ENCODE results near the gene SMAD1.
"Not testable (repeated sequence)": the region's sequence is repeated elsewhere in the genome, so short reads cannot be mapped to it uniquely, and the experiment has no call there.

Gene SMAD1

DNA sequence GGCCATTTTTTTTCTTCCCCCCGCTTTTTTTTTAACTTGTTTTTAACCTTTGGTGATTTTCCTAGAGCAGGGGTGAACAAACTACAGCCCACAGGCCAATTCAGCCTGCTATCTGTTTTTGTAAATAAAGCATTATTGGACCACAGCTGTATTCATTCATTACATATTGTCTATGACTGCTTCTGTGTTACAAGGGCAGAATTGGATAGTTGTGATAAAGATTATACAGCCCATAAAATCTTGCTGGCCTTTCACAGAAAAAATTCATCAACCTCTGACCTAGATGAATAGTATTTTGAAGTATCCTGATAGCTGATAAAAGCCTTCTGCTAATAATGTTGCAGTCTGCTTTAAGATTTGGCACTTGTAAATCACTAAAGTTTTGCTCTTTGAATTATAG lies 63.4 kb downstream of the SMAD1 start:
- no peak for DNase-seq
- in situ Hi-C loops (cut with HindIII; ENCODE audit: low pct_ligation_motif_present, low pct_unique_long_range_greater_than_20kb, low sequenced_read_pairs): no loop called here

GRCh38 chr4:145545538-145546174 lies 64.0 kb downstream of the SMAD1 start:
- DNase-seq: peak; percentile 81
- in situ Hi-C loops (cut with HindIII; ENCODE audit: low pct_ligation_motif_present, low pct_unique_long_range_greater_than_20kb, low sequenced_read_pairs): no loop called here

GRCh38 chr4:145546175-145546915 lies 64.7 kb downstream of the SMAD1 start:
- in situ Hi-C loops (cut with HindIII; ENCODE audit: low pct_ligation_motif_present, low pct_unique_long_range_greater_than_20kb, low sequenced_read_pairs): no loop called here
- no peak for DNase-seq

DNA sequence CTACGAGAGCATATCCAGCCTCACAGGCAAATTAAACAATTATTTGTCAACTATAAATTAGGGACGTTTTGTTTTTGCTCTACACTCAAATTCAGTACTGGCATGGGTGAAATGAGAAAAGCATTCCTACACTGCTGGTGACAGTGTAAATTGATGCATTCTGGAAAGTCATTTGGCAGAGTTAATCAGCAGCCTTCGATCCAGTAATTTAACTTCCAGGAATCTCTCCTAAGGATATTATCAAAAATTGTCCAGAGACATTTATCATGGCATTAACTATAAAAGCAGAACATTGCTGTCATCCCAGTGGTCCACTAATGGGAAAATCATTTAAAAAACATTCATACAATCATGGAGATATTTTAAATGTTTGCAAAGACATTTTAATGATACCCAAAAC lies 70.0 kb downstream of the SMAD1 start:
- in situ Hi-C loops (cut with HindIII; ENCODE audit: low pct_ligation_motif_present, low pct_unique_long_range_greater_than_20kb, low sequenced_read_pairs): no loop called here
- DNase-seq: no peak

- no peak for DNase-seq
- in situ Hi-C loops (cut with HindIII; ENCODE audit: low pct_ligation_motif_present, low pct_unique_long_range_greater_than_20kb, low sequenced_read_pairs): no loop called here
Observed at GRCh38 chr4:145552181-145552822, 70.6 kb downstream of the SMAD1 start.

GRCh38 chr4:145553375-145553774 lies 71.7 kb downstream of the SMAD1 start:
- in situ Hi-C loops (cut with HindIII; ENCODE audit: low pct_ligation_motif_present, low pct_unique_long_range_greater_than_20kb, low sequenced_read_pairs): no loop called here
- DNase-seq: no peak

GRCh38 chr4:145554691-145555090 lies 73.0 kb downstream of the SMAD1 start:
- in situ Hi-C loops (cut with HindIII; ENCODE audit: low pct_ligation_motif_present, low pct_unique_long_range_greater_than_20kb, low sequenced_read_pairs): no loop called here
- no peak for DNase-seq

DNA sequence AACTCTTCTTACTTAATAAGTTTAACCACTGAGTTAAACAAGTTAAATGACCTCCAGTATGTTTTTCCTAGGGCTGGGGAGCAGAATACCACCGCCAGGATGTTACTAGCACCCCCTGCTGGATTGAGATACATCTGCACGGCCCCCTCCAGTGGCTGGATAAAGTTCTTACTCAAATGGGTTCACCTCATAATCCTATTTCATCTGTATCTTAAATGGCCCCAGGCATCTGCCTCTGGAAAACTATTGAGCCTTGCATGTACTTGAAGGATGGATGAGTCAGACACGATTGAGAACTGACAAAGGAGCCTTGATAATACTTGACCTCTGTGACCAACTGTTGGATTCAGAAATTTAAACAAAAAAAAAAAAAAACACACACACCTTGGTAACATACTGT lies 76.1 kb downstream of the SMAD1 start:
- peak; percentile 55 for DNase-seq
- in situ Hi-C loops (cut with HindIII; ENCODE audit: low pct_ligation_motif_present, low pct_unique_long_range_greater_than_20kb, low sequenced_read_pairs): no loop called here

GRCh38 chr4:145563293-145563985 lies 81.8 kb downstream of the SMAD1 start:
- in situ Hi-C loops (cut with HindIII; ENCODE audit: low pct_ligation_motif_present, low pct_unique_long_range_greater_than_20kb, low sequenced_read_pairs): no loop called here
- no peak for DNase-seq

GRCh38 chr4:145564540-145564939 lies 82.9 kb downstream of the SMAD1 start:
- in situ Hi-C loops (cut with HindIII; ENCODE audit: low pct_ligation_motif_present, low pct_unique_long_range_greater_than_20kb, low sequenced_read_pairs): no loop called here

DNA sequence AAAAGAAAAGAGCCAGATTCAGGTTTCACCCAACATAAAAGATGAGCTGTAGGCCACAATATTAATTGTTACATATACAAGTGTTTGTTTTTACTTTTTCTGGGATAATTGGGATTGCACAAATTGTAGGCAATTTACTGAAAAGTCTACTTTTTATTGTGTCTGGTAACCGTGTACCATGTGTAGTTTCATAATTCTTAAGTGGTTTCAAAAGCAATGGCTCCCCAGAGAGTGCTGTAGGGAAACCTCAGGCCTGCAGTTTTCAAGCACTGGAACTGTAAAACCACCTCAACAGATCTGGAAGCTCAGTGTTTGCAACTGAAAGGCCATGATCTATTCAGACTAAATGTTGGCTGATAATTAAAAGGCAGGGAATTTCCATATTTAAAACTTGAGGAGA lies 83.7 kb downstream of the SMAD1 start:
- no peak for DNase-seq
- in situ Hi-C loops (cut with HindIII; ENCODE audit: low pct_ligation_motif_present, low pct_unique_long_range_greater_than_20kb, low sequenced_read_pairs): no loop called here

More at GRCh38 chr4:145564540-145564939, 82.9 kb downstream of the SMAD1 start:
- no peak for DNase-seq

GRCh38 chr4:145566086-145566708 lies 84.5 kb downstream of the SMAD1 start:
- in situ Hi-C loops (cut with HindIII; ENCODE audit: low pct_ligation_motif_present, low pct_unique_long_range_greater_than_20kb, low sequenced_read_pairs): no loop called here
- DNase-seq: no peak

GRCh38 chr4:145566768-145567167 lies 85.1 kb downstream of the SMAD1 start:
- DNase-seq: no peak
- in situ Hi-C loops (cut with HindIII; ENCODE audit: low pct_ligation_motif_present, low pct_unique_long_range_greater_than_20kb, low sequenced_read_pairs): no loop called here

DNA sequence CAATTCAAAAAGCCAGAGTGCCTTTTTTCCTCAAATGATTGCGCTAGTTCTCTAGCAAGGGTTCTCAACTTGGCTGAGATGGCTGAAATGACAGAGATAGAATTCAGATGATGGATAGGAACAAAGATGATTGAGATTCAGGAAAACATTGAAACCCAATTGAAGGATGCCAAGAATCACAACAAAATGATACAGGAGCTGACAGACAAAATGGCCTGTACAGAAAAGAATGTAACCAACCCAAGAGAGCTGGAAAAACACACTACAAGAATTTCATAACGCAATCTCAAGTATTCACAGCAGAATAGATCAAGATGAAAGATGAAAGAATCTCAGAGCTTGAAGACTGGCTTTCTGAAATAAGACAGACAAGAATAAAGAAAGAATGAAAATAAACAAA lies 85.9 kb downstream of the SMAD1 start:
- no peak for DNase-seq
- in situ Hi-C loops (cut with HindIII; ENCODE audit: low pct_ligation_motif_present, low pct_unique_long_range_greater_than_20kb, low sequenced_read_pairs): no loop called here

GRCh38 chr4:145574546-145574945 lies 92.9 kb downstream of the SMAD1 start:
- DNase-seq; in situ Hi-C loops (cut with HindIII; ENCODE audit: low pct_ligation_motif_present, low pct_unique_long_range_greater_than_20kb, low sequenced_read_pairs): not testable (repeated sequence)

- in situ Hi-C loops (cut with HindIII; ENCODE audit: low pct_ligation_motif_present, low pct_unique_long_range_greater_than_20kb, low sequenced_read_pairs): no loop called here
- DNase-seq: no peak
Observed at GRCh38 chr4:145580906-145581305, 99.3 kb downstream of the SMAD1 start.

GRCh38 chr4:145583191-145584055 lies 101.8 kb downstream of the SMAD1 start:
- in situ Hi-C loops (cut with HindIII; ENCODE audit: low pct_ligation_motif_present, low pct_unique_long_range_greater_than_20kb, low sequenced_read_pairs): no loop called here
- DNase-seq: no peak
